Cardiac muscle cell (in vitro differentiated cells and primary cell): ENCODE results near the gene LBHD1. TPM values are rescaled to one million over a fixed set of nuclear protein-coding genes. Genes with fewer than 3 reads are reported as not detected.

ENCODE experiments used
- DNase-seq, 2 donors: peaks; one replicate each; pipeline versions ENCODE4 v3.0.0 to v3.0.0-alpha.2; 2010 to 2017; ENCODE audit warnings: low read depth in 1 of 2, low spot score in 1 of 2
- H3K27ac ChIP-seq: fragments of 200-600 bp; sonication (generic); 2 replicates; pipeline ENCODE4 v1.5.1; 2016
- H3K27me3 ChIP-seq: fragments of 200-600 bp; sonication (generic); 2 replicates; pipeline ENCODE4 v1.6.0; 2016; ENCODE audit warnings: control low read depth
- H3K36me3 ChIP-seq: fragments of 200-600 bp; sonication (generic); 2 replicates; pipeline ENCODE4 v1.5.1; 2016; ENCODE audit warnings: control low read depth
- H3K4me1 ChIP-seq: fragments of 200-600 bp; sonication (generic); 2 replicates; pipeline ENCODE4 v1.8.1; 2017; ENCODE audit warnings: low read depth, mild to moderate bottlenecking, mixed run types
- H3K4me3 ChIP-seq: fragments of 200-600 bp; sonication (generic); 2 replicates; pipeline ENCODE4 v1.5.1; 2016; ENCODE audit warnings: mild to moderate bottlenecking
- H3K9me3 ChIP-seq: fragments of 200-600 bp; sonication (generic); 2 replicates; pipeline ENCODE4 v1.5.1; 2017; ENCODE audit warnings: low read depth, mild to moderate bottlenecking, control low read depth
- polyA plus RNA-seq: library from polyadenylated mRNA; unstranded; fragments of >200 nt; fragmentation: Nextera tagmentation; extraction: Ambion mirVana; gene quantifications from 2 replicates; pipeline ENCODE4 v1.2.1, GENCODE V29; 2016
- total RNA-seq: library from RNA; depleted of rRNA; stranded (reverse); fragments of >200 nt; gene quantifications from 2 replicates; pipeline ENCODE4 v1.2.3, GENCODE V29; 2016
- TF ChIP-seq, protein P1 (sequence below): IDR thresholded peaks from 2 replicates; pipeline ENCODE4 v1.5.1; 2012; ENCODE audit warnings: low read depth, mild to moderate bottlenecking, low read length

The LBHD1 gene
- total and polyA plus RNA-seq, 2 experiments from 2014 or later: 10.1 to 11.6 TPM

DNA sequence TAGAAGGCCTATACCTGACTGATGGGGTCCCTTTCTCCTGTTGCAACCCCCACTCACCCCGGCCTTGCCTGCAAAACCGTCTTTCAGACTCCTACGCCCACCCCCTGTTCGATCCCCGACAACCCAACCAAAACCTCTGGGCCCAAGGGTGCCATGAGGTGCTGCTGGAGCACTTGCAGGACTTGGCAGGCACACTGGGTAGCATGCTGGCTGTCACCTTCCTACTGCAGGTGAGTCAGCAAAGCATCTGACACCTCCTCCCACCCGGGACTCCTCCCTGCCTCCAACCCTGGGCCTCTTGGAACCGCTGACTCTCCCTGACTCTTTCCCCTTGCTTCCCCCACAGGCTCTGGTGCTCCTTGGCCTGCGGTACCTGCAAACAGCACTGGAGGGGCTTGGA is 57.8 kb downstream of the LBHD1 start:
- TF ChIP-seq, protein P1, sequence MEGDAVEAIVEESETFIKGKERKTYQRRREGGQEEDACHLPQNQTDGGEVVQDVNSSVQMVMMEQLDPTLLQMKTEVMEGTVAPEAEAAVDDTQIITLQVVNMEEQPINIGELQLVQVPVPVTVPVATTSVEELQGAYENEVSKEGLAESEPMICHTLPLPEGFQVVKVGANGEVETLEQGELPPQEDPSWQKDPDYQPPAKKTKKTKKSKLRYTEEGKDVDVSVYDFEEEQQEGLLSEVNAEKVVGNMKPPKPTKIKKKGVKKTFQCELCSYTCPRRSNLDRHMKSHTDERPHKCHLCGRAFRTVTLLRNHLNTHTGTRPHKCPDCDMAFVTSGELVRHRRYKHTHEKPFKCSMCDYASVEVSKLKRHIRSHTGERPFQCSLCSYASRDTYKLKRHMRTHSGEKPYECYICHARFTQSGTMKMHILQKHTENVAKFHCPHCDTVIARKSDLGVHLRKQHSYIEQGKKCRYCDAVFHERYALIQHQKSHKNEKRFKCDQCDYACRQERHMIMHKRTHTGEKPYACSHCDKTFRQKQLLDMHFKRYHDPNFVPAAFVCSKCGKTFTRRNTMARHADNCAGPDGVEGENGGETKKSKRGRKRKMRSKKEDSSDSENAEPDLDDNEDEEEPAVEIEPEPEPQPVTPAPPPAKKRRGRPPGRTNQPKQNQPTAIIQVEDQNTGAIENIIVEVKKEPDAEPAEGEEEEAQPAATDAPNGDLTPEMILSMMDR: no peak
- no peak for DNase-seq
- Histone ChIP-seq H3K4me1 (no peaks in the 10 kb centered on the region), H3K36me3 (no peaks in the 10 kb centered on the region), H3K9me3 (no peaks in the 10 kb centered on the region), H3K27me3 (no peaks in the 10 kb centered on the region), H3K27ac (peak overlapping the region; percentile 76), H3K4me3 (no peak overlapping the region)

DNA sequence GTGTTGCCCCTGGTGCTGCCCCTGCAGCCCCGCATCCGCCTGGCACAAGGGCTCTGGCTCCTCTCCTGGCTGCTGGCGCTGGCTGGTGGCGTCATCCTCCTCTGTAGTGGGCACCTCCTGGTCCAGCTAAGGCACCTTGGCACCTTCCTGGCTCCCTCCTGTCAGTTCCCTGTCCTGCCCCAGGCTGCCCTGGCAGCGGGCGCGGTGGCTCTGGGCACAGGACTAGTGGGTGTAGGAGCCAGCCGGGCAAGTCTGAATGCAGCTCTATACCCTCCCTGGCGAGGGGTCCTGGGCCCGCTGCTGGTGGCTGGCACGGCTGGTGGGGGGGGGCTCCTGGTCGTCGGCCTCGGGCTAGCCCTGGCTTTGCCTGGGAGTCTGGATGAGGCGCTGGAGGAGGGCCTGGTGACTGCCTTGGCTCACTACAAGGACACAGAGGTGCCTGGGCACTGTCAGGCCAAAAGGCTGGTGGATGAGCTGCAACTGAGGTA is 58.7 kb downstream of the LBHD1 start:
- Histone ChIP-seq H3K4me1 (no peaks in the 10 kb centered on the region), H3K27me3 (no peaks in the 10 kb centered on the region), H3K27ac (peak overlapping the region; percentile 76), H3K4me3 (no peak overlapping the region), H3K9me3 (no peaks in the 10 kb centered on the region), H3K36me3 (no peaks in the 10 kb centered on the region)
- TF ChIP-seq, protein P1: no peak
- DNase-seq: no peak

Other genes with a start within 250 kb of the LBHD1 start
- 50.1 and 77.1 TPM in 2 replicates for gene AHNAK, start 125.5 kb downstream of the LBHD1 start, total RNA-seq
- 10.9 and 13.4 TPM in 2 replicates for gene AHNAK, start 125.5 kb downstream of the LBHD1 start, polyA plus RNA-seq
- 1,990 and 2,091 TPM in 2 replicates for gene EEF1G, start 98.4 kb downstream of the LBHD1 start, total RNA-seq
- 769 and 853 TPM in 2 replicates for gene EEF1G, start 98.4 kb downstream of the LBHD1 start, polyA plus RNA-seq
- 14.9 and 29.1 TPM in 2 replicates for gene TUT1, start 80.7 kb downstream of the LBHD1 start, total RNA-seq
- gene TUT1, start 80.7 kb downstream of the LBHD1 start, polyA plus RNA-seq: 18.7 and 32.1 TPM in 2 replicates
- gene MTA2, start 70.4 kb downstream of the LBHD1 start, total RNA-seq: 101 and 108 TPM in 2 replicates
- 22.9 and 31.9 TPM in 2 replicates for gene MTA2, start 70.4 kb downstream of the LBHD1 start, polyA plus RNA-seq
- 21.1 and 42.8 TPM in 2 replicates for gene EML3, start 59.5 kb downstream of the LBHD1 start, total RNA-seq
- 32.0 and 38.4 TPM in 2 replicates for gene EML3, start 59.5 kb downstream of the LBHD1 start, polyA plus RNA-seq
- gene ROM1, start 59.0 kb downstream of the LBHD1 start, total RNA-seq: 3.3 and 3.5 TPM in 2 replicates
- 6.9 and 7.9 TPM in 2 replicates for gene ROM1, start 59.0 kb downstream of the LBHD1 start, polyA plus RNA-seq
- gene B3GAT3, start 50.3 kb downstream of the LBHD1 start, total RNA-seq: 46.4 and 52.0 TPM in 2 replicates
- gene B3GAT3, start 50.3 kb downstream of the LBHD1 start, polyA plus RNA-seq: 53.0 and 64.9 TPM in 2 replicates
- 110 TPM in 2 replicates for gene GANAB, start 25.7 kb downstream of the LBHD1 start, total RNA-seq
- gene GANAB, start 25.7 kb downstream of the LBHD1 start, polyA plus RNA-seq: 143 and 151 TPM in 2 replicates
- gene INTS5, start 19.0 kb downstream of the LBHD1 start, total RNA-seq: 33.9 and 36.3 TPM in 2 replicates
- gene INTS5, start 19.0 kb downstream of the LBHD1 start, polyA plus RNA-seq: 32.2 and 40.1 TPM in 2 replicates
- gene C11orf98, start 7.1 kb downstream of the LBHD1 start, total RNA-seq: 136 and 141 TPM in 2 replicates
- 115 and 136 TPM in 2 replicates for gene C11orf98, start 7.1 kb downstream of the LBHD1 start, polyA plus RNA-seq
- gene CSKMT, start 7.0 kb downstream of the LBHD1 start, total RNA-seq: 3.8 and 11.0 TPM in 2 replicates
- gene CSKMT, start 7.0 kb downstream of the LBHD1 start, polyA plus RNA-seq: 14.1 and 25.1 TPM in 2 replicates
- gene UQCC3, start 594 bp downstream of the LBHD1 start, total RNA-seq: 13.0 and 18.8 TPM in 2 replicates
- gene UQCC3, start 594 bp downstream of the LBHD1 start, polyA plus RNA-seq: 32.3 and 33.5 TPM in 2 replicates
- 235 and 302 TPM in 2 replicates for gene UBXN1, start 6.8 kb upstream of the LBHD1 start, total RNA-seq
- gene UBXN1, start 6.8 kb upstream of the LBHD1 start, polyA plus RNA-seq: 109 and 111 TPM in 2 replicates
- gene LRRN4CL, start 17.3 kb upstream of the LBHD1 start, total RNA-seq: 0.81 and 1.9 TPM in 2 replicates
- 0.24 TPM in 1 of 2 replicates, not detected in the other for gene LRRN4CL, start 17.3 kb upstream of the LBHD1 start, polyA plus RNA-seq
- gene BSCL2, start 35.2 kb upstream of the LBHD1 start, total RNA-seq: 70.3 and 73.8 TPM in 2 replicates
- gene BSCL2, start 35.2 kb upstream of the LBHD1 start, polyA plus RNA-seq: 73.7 and 79.2 TPM in 2 replicates
- gene GNG3, start 35.4 kb upstream of the LBHD1 start, total RNA-seq: 0.67 TPM in 1 of 2 replicates, not detected in the other
- gene GNG3, start 35.4 kb upstream of the LBHD1 start, polyA plus RNA-seq: 2.6 and 3.0 TPM in 2 replicates
- 13.7 and 20.0 TPM in 2 replicates for gene HNRNPUL2, start 55.2 kb upstream of the LBHD1 start, total RNA-seq
- gene HNRNPUL2, start 55.2 kb upstream of the LBHD1 start, polyA plus RNA-seq: 2.9 and 3.2 TPM in 2 replicates
- gene TTC9C, start 56.2 kb upstream of the LBHD1 start, total RNA-seq: 36.3 and 37.3 TPM in 2 replicates
- 39.0 and 45.1 TPM in 2 replicates for gene TTC9C, start 56.2 kb upstream of the LBHD1 start, polyA plus RNA-seq
- 12.5 and 14.3 TPM in 2 replicates for gene ZBTB3, start 81.9 kb upstream of the LBHD1 start, total RNA-seq
- 10.4 and 10.8 TPM in 2 replicates for gene ZBTB3, start 81.9 kb upstream of the LBHD1 start, polyA plus RNA-seq
- gene POLR2G, start 89.3 kb upstream of the LBHD1 start, total RNA-seq: 67.2 and 101 TPM in 2 replicates
- gene POLR2G, start 89.3 kb upstream of the LBHD1 start, polyA plus RNA-seq: 195 and 219 TPM in 2 replicates
- gene TAF6L, start 99.1 kb upstream of the LBHD1 start, total RNA-seq: 33.1 and 38.8 TPM in 2 replicates
- gene TAF6L, start 99.1 kb upstream of the LBHD1 start, polyA plus RNA-seq: 46.3 and 56.3 TPM in 2 replicates
- 34.2 and 55.2 TPM in 2 replicates for gene TMEM179B, start 115.1 kb upstream of the LBHD1 start, total RNA-seq
- gene TMEM179B, start 115.1 kb upstream of the LBHD1 start, polyA plus RNA-seq: 78.6 and 81.8 TPM in 2 replicates
- 87.1 and 88.9 TPM in 2 replicates for gene TMEM223, start 119.7 kb upstream of the LBHD1 start, total RNA-seq
- 92.4 and 102 TPM in 2 replicates for gene TMEM223, start 119.7 kb upstream of the LBHD1 start, polyA plus RNA-seq
- gene NXF1, start 133.2 kb upstream of the LBHD1 start, total RNA-seq: 52.8 and 60.7 TPM in 2 replicates
- gene NXF1, start 133.2 kb upstream of the LBHD1 start, polyA plus RNA-seq: 96.7 and 127 TPM in 2 replicates
- 38.5 and 45.2 TPM in 2 replicates for gene STX5, start 159.8 kb upstream of the LBHD1 start, total RNA-seq
- 49.4 and 53.6 TPM in 2 replicates for gene STX5, start 159.8 kb upstream of the LBHD1 start, polyA plus RNA-seq
- not detected in 2 replicates for gene TEX54, start 160.6 kb upstream of the LBHD1 start, total RNA-seq
- gene TEX54, start 160.6 kb upstream of the LBHD1 start, polyA plus RNA-seq: 3.0 and 4.8 TPM in 2 replicates
- gene WDR74, start 167.3 kb upstream of the LBHD1 start, total RNA-seq: 47.4 and 63.3 TPM in 2 replicates
- 42.1 and 52.8 TPM in 2 replicates for gene WDR74, start 167.3 kb upstream of the LBHD1 start, polyA plus RNA-seq
- 71.8 and 79.2 TPM in 2 replicates for gene SLC3A2, start 208.6 kb upstream of the LBHD1 start, total RNA-seq
- gene SLC3A2, start 208.6 kb upstream of the LBHD1 start, polyA plus RNA-seq: 93.8 and 100 TPM in 2 replicates
- gene CHRM1, start 249.1 kb upstream of the LBHD1 start, total RNA-seq: 1.3 and 1.4 TPM in 2 replicates
- 0.97 and 1.6 TPM in 2 replicates for gene CHRM1, start 249.1 kb upstream of the LBHD1 start, polyA plus RNA-seq